Esophagus squamous epithelium (tissue), 4 donors: ENCODE results near the gene ANKRD36B.
"Not testable (repeated sequence)": the region's sequence is repeated elsewhere in the genome, so short reads cannot be mapped to it uniquely, and the experiment has no call there.

ENCODE experiments used
- POLR2A ChIP-seq, 4 donors: fragments of 450-650 bp; IDR thresholded peaks; one replicate each; pipeline ENCODE4 v1.6.1; 2017; ENCODE audit warnings: antibody characterized with exemption in 4 of 4, mild to moderate bottlenecking in 4 of 4, moderate library complexity in 3 of 4
- TF ChIP-seq, protein P1 (sequence below), 6 experiments: fragments of 450-650 bp in 4 of 6; fragments of 200-600 bp in 2 of 6; sonication (generic) in 2 of 6; IDR thresholded peaks; one replicate each; pipeline ENCODE4 v1.5.1; 2016 to 2019; ENCODE audit warnings: antibody characterized with exemption in 6 of 6, mild to moderate bottlenecking in 4 of 6, moderate library complexity in 4 of 6

DNA sequence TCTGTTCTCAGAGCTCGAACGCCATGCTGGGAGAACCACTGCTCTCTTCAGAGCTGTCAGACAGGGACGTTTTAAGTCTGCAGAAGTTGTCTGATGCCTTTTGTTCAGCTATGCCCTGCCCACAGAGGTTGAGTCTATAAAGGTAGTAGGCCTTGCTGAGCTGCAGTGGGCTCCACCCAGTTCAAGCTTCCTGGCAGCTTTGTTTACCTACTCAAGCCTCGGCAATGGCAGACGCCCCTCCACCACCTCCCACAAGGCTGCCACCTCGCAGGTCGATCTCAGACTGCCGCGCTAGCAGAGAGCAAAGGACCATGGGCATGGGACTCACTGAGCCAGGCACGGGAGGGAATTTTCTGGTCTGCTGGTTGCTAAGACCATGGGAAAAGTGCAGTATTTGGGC is 11.9 kb upstream of the ANKRD36B start:
- TF ChIP-seq, protein P1, sequence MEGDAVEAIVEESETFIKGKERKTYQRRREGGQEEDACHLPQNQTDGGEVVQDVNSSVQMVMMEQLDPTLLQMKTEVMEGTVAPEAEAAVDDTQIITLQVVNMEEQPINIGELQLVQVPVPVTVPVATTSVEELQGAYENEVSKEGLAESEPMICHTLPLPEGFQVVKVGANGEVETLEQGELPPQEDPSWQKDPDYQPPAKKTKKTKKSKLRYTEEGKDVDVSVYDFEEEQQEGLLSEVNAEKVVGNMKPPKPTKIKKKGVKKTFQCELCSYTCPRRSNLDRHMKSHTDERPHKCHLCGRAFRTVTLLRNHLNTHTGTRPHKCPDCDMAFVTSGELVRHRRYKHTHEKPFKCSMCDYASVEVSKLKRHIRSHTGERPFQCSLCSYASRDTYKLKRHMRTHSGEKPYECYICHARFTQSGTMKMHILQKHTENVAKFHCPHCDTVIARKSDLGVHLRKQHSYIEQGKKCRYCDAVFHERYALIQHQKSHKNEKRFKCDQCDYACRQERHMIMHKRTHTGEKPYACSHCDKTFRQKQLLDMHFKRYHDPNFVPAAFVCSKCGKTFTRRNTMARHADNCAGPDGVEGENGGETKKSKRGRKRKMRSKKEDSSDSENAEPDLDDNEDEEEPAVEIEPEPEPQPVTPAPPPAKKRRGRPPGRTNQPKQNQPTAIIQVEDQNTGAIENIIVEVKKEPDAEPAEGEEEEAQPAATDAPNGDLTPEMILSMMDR (IDR thresholded peaks at IDR 0.05) = not testable (repeated sequence)
- TF ChIP-seq POLR2A (IDR thresholded peaks at IDR 0.05) = not testable (repeated sequence)
